HG03135 (cell line): ENCODE results near the gene TAPT1.
"Not testable (repeated sequence)": the region's sequence is repeated elsewhere in the genome, so short reads cannot be mapped to it uniquely, and the experiment has no call there.

ENCODE experiments used
- ATAC-seq: cut with Tn5 transposase; IDR thresholded peaks from one replicate; pipeline ENCODE4 v1.9.1; 2021; ENCODE audit warnings: mild to moderate bottlenecking, moderate library complexity; ENCODE audit not compliant: unreplicated experiment

Gene TAPT1

DNA sequence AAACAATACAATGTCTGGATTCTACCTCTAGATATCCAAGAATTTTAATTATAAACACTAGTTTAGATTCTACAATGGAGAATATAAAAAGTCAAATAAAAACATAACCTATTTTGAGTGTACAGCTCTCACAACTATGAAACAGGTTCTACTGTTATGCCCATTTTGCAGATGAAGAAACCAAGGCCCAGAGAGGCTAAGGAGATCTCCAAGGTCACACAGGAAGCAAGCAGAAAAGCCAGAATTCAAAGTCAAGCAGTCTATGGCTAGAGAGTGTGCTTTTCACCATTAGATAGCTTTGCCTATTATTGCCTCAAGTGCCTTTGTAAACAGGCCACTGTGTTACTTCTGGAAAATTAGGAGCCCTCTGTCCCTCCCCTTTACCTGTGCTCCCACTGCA is 7.3 kb downstream of the TAPT1 start:
- no peak for ATAC-seq

DNA sequence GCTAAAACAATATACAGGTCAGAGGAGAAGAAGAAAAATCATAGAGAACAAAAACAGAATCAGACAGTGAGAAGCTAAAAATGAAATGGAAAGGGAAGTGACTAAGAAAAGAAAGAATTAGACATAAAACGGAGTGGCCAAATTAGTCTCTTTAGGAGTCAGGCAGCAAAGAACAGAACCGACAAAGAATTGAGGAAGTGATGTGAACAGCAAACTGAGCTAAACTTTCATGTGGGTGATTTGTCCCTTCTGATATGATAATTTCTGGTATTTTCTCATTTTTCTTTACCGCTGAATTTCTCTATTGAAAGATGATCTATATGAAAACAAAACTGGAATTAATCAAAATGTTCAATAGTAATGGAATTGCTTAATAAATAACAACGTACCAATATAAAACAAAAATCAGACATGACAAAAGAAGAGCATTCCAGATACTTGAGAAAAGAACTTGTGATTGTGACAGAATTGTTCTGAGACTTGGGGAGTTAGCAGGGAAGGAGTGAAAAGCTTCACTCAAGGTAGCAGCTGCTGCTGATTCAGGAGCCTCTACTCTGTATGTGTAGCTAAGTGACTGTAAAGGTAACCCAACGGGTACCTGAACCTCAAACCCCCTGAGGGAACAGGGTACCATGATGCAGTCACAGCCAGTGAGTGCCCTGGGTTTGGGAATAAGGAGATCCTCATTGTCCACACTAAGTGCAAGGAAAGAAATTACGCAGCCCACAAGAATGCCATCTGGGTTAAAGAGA is 8.8 kb downstream of the TAPT1 start:
- peak; percentile 46 for ATAC-seq

DNA sequence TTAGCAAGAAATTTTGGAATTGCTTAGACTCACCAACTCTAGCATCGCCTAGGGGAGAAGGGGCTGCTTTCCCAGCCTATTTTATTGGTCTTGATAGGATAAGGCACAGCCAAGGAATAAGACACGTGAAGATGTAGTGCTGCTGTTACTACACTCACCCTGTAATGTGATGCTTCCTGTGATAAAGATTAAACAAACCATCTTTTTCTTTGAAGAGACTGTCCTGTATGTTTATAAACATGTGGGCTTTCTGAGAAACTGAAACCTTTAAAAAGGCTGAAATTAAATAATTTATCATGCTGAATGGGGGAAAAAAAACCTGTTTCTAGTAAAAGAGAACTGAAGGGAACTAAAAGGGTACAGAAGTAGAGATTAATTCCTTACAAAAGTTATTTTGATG is 13.2 kb downstream of the TAPT1 start:
- ATAC-seq: no peak

DNA sequence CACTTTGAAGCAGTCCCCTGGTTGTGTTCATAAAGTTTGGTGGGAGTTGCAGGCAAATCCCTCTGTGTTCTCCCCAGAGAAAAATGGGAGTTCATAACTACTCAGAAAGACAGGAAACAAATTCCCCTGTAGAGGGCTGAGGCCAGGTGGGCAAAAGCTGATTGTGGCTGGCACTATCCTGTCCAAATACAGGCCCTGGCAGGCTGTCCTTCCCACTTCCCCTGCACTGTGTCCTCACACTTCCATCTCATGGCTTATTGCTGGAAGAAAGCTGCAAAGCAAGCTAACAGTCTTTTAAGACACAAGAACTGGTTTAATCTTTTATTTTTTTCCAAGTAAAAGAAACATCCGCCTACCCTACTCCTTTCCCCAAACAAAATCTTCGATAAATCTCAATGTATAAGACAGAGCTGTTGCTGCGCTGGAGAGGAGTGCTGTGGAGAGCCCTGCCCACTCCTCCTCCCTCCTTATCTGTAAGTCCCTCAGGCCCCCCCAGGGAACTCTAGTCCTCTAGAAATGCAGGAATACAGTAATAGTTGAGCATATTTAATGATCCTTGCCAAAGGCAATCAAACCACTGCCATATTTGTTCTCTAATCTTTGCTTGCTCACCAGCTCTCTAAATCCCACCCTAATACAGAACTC is 14.0 kb downstream of the TAPT1 start:
- no peak for ATAC-seq

DNA sequence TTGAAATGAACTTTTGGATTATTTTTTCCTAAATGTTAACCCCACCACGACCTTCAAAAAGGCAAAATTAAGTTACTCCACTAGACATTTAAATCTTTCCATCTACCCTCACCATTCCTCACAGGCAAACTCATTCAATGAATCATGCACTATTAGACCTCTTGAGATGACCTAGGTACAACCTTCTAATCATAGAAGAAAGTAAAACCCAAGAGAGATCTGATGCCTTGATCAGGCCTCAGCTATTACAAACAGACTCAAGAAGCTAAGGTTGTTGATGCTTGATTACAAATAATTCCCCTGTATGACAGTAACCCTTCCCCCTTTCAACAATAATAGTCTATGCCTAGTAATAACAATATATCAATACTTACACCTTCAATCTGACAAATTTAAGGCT is 18.9 kb downstream of the TAPT1 start:
- no peak for ATAC-seq

DNA sequence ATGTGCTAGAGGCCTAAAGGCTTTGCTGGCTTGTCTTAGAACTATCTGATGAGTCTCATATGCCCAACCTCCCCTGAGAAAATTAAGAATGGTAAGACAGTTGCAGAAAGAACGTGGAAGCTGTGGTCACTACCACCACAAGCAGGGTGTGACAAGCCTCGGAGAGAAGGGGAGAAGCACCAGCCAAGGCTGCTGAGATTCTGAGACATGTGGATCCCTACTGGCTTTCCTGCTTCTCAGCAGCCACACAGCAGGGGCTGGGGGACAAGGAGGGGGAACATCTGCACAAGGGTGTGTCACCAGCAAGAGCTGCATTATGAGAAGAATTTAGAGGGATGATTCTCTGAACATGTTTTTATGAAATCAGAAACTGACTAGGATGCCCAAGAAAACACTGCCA is 19.4 kb downstream of the TAPT1 start:
- ATAC-seq: no peak

DNA sequence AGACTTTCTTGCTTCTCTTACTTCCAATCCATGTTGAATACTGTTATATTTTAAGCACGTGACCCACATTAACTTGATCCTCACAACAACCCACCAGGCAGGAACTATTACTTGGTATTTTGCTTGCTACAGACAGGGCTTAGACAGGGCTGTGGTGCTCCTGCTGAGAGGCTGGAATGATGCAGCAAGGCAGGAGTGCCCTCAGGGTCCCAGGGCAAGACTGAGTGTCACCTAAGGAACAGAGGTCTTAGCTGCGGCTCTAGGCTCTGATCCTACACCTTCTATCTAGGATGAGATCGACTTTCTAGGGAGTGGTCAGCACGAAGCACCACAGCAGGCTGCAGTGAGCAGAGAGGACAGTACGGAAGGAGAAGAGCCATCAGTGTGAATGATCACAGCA is 20.0 kb downstream of the TAPT1 start:
- no peak for ATAC-seq

DNA sequence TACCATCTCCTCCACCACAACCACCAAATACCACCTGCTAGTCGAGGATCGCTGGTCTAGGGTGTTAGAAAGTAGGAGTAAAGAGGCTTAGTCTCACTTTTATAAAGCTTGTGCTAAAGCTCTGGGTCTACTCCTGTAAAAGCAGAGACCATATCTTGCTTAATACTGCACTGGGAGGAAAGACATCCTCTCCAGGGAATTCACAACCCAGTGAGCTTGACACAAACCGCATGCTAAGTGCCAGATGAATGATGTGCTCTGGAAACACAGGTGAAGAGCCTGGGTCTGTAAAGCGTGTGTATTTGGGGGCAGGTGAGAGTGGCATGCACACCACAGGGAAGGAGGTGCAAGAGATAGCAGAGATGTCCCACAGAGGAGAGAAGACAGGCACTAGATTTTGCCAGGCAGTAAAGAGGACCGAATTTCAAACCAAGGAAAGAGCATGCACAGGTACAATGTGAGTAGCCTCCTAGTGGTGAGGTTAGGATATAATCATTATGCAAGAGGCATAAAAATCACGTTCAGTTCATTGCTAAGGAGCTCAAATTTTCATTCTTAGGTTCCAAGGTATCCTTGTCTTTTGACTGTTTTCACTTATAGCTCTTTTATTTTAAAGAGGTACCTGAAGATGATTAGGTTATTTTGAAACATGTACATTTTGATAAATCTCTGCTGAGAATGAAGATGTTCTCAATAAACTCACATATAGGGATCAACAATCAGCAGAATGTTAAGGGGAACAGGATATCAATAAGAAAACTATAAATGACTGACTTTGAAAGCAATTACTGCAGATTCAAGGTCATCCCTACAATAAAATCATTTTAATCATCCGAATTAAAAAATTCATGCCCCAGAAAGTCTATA is 20.7 kb downstream of the TAPT1 start:
- ATAC-seq: peak; percentile 91

DNA sequence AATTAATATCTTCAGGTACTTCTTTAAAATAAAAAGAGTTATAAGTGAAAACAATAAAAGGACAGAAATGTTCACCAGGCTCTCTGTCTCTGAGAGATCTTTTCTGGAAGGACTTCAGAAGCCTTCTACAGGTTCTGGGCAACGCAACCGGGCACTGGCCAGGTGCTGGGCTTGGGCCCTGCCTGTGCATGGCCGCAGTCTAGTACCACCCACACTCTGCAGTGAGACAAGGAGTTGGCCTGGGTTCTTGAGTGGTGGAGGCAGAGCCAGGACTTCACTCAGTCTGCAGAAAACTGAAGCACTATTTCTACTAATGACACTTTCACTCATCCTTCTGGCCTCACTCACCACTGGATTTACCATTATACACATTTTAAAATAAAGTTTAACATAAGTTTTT is 21.8 kb downstream of the TAPT1 start:
- no peak for ATAC-seq

DNA sequence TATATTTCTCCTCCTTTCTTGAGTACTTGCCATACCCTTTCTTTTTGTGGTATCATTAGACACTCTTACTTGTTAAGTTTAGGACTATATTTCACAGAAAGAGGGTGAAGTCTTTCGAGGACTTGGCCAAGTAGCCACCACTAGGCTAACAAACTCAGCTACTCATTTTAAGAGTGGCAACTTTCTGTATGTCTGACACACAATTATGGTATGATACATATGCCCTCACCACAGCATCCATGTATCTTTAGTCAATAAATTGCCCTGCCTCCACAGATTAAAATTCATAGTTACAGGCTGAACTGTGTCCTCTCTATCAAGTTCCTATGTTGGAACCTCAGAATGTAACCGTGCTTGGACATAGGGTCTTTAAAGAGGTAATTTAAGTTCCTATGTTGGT is 23.2 kb downstream of the TAPT1 start:
- ATAC-seq: no peak

DNA sequence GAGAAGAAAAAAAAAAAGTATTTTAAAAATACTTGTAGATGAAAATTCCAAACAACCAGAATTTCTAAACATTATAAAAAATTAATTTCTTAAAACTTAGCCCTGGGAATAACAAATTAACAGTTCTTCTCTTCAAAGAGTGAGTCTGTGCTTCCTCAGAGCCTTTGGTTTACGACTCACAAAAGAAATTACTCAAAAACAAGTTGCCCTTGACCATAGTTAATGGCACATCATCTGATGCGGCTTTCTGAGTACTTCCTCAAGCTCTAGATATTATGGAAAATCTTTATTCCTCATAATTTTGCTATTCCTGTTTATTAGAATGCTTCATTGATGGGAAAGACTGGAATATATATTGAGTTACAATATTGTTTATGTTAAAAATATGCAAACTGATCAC is 23.7 kb downstream of the TAPT1 start:
- no peak for ATAC-seq

DNA sequence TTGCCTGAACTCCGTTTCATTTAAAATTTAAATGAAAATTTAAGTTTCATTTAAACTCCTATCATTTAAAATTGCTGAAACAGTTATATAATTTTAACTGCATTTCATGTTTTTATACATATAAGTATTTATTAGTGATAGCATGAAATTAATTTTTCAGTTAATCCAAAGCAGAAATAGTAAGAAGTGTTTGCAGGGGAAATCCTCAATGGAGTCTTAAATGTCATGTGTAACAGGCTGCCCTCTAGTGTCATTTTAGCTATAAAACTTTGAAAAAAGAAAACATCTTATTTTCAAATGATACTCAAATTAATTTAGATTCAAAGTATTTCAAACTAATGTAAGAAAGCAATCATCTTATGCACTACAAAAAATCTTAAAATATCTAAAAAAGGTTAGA is 27.2 kb downstream of the TAPT1 start:
- no peak for ATAC-seq

DNA sequence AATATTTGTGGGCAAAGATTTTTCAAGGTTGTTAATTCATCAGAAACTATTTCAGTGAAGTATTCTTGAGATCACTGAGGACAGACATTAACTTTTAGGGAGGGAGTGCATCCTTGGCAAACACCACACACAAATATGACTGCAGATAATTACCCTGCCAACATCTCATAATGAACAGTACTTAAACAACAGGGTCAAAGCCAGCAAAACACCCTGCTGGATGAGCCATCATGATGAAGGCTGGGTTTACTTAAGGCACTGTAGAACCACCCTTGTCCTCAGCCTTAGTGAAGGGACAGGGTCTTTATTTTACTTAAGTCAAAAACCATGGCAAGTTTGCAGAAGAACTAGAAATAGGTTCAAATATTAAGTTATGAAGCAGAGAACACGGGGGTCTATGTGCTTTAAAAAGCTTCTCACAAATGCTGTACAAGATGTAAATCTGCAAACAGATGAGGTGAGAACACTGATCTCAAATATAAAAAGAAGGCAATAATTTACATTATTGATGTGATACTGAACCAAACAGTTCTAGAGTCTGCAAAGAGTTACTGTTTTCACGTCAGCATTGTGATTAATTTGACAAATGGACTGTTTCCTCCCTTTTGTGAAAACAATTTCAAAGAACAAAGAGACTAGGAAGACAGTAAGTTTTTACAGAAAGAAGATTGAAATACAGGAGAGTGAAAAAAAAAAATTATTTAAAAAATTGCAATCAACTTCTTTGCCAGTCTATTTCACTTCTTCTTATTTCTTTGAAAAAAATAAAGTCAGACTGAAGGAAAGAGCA is 28.2 kb downstream of the TAPT1 start:
- no peak for ATAC-seq

DNA sequence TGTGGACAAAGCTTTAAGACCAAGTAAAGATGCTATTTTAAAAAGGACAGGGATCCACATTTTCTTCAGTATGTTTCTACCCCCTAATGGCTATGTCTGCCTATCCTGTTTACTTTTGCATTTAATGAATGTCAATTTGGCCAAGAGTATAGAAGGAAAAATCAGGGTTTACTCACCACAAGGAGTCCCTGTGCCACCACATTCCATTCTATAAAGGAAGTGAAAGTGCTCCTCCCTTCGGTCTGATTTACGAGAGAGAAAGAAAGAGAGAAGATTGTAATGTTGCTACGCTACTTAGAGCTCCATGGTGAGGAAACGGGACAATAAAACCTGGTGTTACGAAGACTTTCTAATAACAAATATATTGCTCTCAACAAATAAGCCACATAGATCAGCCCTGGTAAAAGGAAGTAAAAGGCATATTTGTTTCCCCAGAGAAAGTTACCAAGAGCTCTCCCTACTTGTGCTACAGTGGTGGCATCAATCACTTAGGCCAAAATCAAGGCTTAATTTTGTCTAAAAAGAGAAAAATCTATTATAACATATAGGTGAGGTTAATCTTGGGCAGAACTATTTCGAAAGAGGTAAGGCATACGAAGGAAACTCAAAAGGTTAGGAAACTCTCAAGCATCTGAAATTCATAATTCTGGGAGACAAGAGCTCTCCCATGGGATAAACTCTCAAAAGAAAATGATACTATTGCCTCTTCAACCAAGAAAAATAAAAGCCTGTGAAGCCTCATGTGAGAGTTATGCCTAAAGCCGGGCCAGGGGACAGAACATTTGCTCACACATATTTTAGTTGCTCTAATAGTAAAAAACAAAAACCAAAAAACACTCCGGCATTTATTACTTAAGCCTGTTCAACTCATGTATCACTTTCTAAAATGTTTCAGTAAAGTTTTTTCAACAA is 29.5 kb downstream of the TAPT1 start:
- peak; percentile 69 for ATAC-seq

DNA sequence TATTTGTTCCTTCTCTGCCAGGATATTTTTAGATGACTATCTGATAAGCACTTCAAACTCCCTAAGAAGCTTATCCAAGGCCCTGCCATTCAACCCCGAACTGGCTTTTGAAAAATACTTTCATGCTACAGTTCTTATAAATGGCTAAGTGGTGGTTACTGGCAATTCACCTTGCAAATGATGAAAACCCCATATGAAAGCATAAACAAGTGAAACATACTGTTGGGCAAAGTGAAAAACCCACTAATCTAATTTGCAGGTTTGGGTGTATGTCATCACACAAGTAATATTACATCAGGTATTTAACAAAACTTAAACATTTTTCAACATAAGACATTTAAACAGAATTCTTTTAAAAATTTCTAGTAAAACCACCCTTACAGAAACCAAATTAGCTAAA is 31.1 kb downstream of the TAPT1 start:
- ATAC-seq: no peak

DNA sequence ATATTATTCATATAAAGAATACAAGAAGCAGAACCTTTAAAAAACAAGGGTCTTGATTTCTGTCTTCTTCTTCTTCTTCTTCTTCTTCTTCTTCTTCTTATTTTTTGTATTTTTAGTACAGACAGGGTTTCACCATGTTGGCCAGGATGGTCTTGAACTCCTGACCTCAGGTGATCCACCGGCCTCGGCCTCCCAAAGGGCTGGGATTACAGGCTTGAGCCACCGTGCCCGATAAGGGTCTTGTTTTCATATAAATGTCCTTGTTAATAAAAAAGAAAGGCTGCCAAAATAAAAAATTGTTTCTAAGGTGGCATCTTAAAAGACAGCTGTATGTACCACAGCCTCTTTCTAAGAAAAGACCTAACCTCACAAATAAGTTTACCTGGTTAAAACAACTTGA is 31.5 kb downstream of the TAPT1 start:
- ATAC-seq: not testable (repeated sequence)

DNA sequence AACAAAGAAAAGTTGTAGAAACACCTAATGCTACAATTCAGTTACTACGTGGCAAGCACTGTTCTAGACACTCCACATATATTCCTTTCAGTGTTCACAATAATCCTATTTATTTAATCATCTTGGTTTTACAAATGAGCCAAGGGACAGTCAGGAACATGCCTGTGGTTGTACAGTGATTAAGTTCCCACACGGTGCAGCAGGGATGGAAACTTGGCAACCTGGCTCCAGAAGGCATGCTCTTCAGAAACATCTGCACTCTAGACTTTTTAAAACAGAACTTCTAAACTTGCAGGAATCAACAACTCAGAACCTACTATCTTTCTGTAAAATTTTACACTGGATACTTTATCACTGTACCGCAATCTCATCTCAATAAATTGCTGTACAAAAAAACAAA is 32.1 kb downstream of the TAPT1 start:
- no peak for ATAC-seq

DNA sequence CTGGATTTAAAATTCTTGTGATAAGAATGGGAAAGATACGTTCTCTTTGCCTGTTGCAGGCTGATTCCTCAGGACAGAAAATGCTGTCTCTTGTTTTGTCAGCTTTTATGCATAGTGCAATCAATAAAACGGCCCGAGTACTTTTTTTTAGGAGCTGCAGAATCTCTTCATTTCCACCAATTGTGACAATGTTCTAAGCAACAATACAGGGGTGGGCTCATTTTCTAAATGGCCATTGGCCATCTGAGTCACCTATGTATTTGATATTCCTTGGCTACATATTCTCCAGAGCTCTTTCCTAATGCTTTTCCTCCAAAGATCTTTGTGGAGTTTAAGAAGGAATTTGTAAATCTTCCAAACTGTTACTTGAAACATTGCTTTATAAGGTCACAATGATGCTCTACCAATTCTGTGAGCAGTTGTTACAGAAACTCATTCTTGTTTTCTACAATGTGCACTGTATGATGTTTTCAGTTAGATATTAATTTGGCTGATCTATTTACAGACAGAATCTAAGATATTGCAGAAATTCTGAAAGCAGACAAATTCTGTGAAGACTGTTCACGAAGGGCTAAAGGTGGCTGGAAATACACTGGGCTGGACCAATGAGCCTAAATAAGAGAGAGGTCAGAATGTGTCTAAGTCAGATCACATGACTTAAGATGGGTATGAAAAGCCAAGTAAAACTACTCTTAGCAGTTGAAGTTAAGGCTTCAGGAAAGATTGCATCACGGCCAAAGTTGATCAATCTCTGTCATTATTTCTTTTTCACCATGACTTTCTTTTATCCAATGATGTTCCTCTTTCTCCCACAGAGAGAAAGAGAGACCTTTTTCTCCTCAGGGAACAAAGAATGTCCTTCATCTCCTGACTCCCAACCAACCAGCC is 33.4 kb downstream of the TAPT1 start:
- ATAC-seq: no peak

DNA sequence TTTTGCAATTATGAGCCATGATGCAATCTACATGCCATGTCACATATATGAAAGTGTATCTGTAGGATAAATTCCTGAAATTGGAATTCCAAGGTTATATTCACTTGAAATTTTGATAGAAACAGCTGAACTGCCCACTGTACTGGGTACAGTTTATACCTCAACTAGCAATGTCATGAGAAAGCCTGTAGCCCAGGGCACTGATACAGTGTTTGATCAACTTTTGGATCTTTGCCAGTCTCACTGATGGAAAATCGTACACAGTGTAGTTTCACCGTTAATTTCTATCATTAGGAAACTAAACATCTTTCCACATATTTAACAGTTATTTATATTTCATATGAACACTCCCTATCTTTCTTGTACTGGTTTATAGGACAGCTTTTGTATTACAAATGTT is 34.2 kb downstream of the TAPT1 start:
- no peak for ATAC-seq
